Fibroblast of skin of left biceps (primary cell): ENCODE results near the gene NMNAT1.
"Not testable (repeated sequence)": the region's sequence is repeated elsewhere in the genome, so short reads cannot be mapped to it uniquely, and the experiment has no call there.

ENCODE experiments used
- DNase-seq, 2 experiments: peaks; one replicate each; pipeline ENCODE4 v3.0.0-alpha.2; 2013; ENCODE audit warnings: low read depth in 2 of 2

NMNAT1 gene

DNA sequence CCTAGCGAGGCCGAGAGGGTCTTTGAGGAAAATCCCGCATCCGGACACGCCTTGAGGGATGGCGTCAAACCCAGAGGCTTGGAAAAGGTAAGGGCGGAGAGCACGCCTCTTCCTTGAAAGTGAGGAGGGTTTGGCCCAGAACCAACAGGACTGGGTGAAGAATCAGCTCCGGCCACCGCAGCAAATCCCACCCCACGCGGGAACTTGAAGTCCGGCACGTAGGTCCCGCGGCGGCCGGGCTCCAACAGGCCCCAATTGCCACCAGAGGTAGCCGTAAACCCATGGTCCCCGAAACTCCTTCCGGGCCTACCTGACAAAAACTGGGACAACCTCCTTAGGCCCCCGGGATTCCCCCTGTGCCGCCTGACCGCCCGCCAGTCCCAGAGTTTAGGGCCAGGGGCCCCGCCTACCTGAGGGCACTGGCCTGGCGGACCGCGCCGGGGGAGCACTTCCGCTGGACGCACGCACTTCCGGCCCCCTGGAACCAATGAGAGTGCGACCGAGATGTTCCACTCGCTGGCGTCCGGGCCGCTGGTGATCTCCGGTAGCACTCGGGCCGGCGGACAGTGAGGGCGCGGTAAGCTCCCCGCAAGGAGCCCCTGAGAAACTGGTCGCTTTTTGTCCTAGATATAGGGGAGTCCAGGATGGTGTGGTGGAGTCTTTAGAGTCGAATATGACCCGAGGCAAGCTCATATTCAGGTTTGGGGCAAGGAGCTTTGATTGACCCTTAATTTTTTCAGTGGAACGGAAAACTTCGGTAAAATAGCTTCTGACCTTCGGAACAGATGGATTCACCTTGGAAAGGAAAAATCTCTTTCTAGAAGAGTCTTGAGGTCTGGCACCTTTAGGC lies at the start of gene NMNAT1, which contains the start of gene LZIC:
Gene NMNAT1, plus strand, starts transcription at position 537 of the 850 bp plus-strand sequence. CDS start 28,599 bp downstream, outside the sequence.
Gene LZIC, minus strand, starts transcription at position 453 of the 850 bp plus-strand sequence. CDS start 6,772 bp downstream, outside the sequence.
- peak; percentile 72 to 78 for DNase-seq

DNA sequence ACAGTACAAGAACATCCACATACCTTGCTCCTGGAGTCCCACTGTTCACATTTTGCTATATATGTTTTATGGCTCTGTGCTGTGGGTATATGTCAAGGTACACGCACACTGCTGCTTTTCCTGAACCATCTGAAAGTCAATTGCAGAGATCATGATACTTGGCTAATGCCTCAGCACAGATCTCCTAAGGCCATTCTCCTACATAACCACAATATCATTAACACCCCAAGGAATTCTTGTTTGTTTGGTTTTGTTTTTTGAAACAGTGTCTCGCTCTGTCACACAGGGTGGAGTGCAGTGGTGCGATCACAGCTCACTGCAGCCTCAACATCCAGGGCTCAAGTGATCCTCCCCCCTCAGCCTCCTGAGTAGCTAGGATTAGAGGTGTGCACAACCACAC lies 49.2 kb upstream of the NMNAT1 start:
- no peak for DNase-seq

DNA sequence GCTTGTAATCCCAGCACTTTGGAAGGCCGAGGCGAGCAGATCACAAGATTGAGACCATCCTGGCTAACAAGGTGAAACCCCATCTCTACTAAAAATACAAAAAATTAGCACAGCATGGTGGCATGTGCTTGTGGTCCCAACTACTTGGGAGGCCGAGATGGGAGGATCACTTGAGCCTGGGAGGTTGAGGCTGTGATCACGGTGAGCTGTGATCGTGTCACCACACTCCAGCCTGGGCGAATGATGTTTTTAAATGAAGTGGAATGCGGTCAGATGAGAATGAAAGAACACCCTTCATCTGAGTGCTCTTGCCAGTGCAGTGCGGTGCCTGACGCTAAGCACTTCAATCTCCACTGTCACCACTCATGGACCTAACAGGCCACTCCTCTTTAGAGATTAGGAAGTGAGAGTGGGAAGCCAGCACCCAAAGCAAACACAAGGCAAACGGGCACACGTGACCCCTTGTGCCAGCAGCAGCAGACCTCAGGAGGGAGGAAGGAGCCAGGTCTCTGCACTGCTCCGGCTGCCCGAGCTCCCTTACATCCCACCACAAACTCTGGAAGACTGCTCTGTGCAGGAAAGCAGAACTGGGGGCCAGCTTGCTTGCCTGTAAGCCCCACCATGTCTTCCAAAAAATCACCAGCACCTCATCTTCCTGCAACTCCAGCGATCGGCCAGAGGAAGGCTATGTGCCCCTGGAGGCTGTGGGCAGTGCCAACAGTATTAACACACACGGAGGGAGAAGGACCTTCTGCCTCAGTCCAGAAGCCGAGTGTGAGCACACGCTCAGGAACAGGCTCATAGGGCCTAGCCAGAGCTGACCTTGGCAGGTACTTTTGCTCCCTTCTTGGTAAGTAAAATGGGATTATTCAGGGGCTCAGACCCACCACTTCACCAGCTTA lies 42.9 kb upstream of the NMNAT1 start:
- no peak for DNase-seq

DNA sequence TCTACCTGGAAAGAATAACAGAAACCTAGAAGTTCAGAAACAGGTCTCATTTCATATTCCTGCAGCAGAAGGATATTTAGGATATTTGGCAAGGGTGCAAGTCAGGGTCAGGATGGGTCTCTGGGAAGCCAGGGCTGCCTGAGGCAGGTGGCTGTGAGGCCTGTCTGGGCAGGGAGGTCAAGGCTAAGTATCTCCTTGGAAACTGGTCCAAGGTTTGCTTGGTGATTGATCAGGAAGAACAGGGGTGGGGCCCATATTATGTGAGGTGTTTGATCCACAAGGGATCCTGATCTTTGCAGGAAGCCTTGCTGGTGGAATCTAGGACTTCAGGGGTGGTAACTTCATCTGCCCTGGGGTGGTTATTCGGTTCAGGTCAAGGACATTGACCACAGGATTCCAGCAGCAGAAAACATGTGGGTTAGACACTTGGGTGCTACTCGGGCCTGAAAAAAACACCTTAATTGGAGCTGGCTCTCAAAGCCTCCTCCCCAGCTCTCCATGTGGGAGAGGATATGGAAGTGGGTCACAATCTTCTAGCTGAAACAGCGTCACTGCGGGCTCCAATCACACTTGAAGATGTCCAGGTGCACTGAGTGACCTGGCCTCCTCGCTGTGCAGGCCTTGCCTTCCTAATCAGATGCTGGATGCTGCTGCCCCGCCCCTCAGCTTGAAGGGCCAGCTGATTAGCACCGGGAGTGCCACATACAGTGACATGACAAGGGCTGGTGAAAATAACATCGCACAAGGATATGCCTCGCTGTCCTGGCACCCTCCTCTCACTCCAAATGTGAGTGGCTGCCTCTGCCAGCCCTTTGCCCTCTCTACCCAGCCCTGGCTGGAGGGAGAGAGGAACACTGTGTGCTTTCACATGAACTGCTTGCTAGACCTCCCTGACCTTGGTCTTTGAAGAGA lies 41.9 kb upstream of the NMNAT1 start:
- no peak for DNase-seq

DNA sequence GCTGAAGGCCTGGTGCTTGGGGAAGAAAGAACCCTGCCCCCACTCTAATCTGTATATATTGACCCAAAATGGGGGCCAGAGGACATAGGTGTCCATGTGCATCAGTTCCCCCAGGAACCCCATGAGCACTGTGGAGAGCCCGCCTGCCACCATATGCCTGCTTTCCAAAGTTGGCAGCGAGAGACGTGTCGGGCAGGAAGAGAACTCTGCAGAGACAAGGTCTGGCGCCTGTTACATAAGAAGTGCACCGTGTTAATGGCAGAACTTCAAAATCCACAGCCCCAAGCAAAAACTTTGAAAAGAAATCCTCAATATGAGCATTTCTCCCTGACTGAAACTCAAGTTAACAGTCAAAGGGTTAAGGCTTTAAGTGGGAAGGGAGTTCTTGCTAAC lies 41.2 kb upstream of the NMNAT1 start:
- DNase-seq, result no peak

DNA sequence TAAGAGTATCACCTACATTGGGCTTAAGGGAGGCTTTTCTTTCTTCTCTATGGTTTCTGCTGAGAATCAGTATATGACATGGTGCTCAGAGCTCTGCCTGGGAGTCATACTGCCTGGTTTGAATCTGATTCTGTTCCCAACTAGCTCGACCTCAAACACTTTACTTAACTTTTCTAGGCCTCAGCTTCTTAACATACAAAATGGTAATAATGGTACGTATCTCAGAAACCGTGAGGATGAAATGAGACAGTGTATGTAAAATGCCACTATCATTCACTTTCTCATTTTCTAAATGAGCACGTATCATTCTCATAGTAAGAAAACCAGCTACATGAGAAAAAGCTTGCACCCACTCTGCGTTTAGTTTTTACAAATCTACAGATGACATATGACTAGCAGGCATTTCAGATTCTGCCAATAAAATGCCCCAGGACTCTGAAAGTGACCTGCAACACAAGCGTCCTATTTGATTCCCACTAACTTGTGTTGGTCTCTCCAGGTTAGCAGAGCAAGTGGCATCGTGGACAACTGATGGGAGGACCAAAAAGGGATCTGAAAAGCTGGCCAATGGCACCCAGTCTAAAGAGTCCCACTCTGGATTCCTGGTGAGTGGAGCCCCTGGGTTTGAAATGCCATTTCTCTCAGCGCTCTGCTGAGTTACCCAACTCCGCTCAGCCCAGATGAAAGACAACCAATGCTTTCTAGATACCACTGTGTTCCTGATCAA lies 39.3 kb upstream of the NMNAT1 start:
- DNase-seq, result no peak

DNA sequence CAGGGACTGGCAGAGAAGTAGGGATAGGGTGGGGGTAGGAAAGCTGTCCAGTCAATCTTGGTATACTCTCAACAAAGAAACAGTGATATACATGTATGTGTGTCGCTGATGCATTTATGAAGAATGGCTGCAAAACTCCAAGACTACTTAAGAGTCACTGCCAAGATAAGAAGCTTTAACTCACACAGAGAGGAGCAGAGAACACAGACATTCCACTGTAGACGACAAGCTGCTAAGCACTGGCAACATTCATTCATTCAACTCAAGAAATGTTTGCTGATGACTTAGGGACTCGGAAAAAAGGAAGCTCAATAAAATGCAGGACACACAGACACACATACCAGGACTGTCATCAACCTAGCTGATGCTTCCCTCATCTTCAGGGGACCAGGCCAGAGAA lies 38.7 kb upstream of the NMNAT1 start:
- DNase-seq, result no peak

DNA sequence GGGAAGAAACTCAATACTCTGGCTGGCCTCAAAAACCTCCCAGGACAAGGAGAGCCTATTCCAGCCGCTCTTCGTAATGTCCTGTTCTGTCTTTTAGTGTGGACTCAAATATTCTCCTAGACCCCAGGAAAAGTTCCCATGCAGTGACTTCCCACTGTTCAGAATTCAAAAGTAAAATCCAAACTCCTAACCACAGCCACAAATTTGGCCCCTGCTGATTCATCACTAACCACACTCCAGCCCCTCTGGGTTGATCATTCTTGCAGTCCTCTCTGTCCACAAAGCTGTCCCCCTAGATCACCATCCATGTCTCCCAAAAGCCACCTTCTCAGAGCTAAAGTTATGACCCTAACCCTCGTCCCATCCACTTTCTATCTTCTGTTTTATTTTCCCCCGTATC lies 38.3 kb upstream of the NMNAT1 start:
- DNase-seq, result no peak

DNA sequence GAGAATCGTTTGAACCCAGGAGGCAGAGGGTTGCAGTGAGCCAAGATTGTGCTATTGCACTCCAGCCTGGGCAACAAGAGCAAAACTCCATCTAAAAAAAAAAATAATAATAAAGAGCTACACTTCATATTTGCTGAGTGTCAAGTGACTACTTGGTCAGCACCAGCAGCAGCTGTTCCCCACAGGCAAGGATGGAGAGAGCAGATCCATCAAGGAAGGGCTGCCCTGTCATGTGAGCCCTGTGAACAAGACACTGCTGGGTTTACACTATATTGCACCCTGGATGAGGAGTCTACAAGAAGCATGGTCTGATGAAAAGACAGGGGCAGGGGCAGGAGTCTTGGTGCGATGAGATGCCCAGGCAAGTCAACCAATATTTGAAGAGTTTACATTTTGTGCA lies 36.8 kb upstream of the NMNAT1 start:
- DNase-seq, result no peak

DNA sequence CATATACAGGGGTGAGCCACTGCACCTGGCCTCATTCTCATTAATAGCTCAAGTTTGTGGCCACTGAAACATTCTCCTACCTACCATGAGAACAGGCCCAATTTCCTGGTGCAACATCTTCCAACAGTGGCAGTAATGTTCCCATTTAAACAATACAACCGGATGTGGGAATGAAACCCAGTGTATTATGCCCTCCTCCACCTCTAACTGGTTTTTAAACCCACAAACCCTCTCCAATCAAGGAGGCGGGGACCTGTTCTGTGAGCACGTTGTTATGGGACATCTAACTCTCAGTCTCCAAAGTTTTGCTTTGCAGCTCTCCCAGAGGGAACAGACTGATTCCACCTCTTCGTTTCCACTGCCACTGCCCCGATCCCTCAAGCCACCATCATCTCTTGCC lies 35.8 kb upstream of the NMNAT1 start:
- DNase-seq, result no peak

DNA sequence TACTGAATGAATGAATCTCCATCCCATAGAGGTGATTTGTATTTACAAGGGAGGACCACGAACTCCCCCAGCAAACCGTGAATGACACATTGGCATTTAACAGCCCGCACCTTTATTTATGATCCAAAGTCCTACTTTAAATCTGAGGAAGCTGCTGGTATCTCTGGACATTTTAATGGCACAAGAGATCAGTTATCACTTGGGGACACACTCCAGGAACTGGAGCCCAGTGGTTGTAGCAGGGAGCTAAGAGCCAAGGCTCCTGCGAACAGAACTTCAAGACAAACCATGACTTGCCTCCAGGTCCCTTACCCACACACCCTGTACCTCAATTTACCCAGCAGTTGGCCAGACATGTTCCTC lies 34.4 kb upstream of the NMNAT1 start:
- no peak for DNase-seq

DNA sequence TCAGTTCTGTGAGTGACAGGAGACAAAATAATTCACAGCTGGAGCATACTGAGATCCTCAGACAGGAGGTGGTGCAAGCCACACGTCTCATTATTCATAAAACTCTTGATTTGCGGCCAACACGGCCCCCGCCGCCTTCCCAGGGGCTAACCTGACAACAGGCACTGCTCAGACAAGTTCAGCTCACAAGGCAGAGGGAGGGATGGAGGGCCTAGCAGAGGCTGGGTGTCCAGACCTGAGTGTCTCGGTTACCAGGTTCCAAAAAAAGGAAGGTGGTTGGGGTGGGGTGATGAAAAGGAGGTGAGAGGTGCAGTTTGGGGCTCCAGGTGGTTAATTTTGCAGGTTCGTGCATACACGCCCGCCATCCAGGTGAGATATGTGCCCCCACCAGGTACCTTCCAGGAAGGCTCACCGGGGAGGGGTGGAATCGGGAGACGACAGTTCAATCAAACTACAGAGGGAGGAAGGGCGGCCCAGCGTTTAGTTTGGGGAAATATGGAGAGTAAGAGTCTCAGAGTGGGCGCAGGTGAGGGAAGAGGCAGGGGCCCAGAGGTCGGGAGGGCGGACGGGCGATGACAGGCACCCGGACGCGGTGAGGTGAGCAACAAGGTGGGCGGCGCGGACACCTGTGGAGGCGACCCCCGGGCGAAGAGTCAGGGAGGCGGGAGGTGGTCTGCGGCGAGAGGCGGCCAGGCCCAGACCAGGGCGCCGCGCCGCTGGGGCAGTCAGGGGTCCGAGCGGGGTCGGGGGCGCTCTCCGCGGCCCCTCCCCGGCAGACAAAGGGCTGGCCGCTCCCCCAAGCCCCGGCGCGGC lies 33.8 kb upstream of the NMNAT1 start:
- no peak for DNase-seq

DNA sequence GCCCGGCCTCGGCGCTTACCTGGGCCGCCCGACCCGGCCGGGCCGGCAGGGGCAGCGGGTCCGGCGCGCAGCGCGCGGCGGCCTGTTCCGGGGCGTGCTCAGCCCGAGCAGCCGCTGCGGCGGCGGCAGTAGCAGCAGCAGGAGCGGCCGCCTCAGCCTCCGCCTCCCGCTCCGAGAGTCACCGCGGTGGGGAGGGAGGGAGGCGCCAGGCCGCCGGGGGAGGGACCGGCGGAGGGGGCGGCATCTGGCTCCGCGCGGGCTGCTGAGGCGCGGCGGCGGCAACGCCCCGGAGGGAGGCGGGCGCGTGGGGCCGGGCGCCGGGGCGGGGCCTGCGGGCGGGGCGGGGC lies 33.2 kb upstream of the NMNAT1 start, which contains the start of gene CTNNBIP1:
Gene CTNNBIP1, minus strand, starts transcription at position 194 of the 347 bp plus-strand sequence. CDS start 38,205 bp downstream, outside the sequence.
- no peak for DNase-seq

DNA sequence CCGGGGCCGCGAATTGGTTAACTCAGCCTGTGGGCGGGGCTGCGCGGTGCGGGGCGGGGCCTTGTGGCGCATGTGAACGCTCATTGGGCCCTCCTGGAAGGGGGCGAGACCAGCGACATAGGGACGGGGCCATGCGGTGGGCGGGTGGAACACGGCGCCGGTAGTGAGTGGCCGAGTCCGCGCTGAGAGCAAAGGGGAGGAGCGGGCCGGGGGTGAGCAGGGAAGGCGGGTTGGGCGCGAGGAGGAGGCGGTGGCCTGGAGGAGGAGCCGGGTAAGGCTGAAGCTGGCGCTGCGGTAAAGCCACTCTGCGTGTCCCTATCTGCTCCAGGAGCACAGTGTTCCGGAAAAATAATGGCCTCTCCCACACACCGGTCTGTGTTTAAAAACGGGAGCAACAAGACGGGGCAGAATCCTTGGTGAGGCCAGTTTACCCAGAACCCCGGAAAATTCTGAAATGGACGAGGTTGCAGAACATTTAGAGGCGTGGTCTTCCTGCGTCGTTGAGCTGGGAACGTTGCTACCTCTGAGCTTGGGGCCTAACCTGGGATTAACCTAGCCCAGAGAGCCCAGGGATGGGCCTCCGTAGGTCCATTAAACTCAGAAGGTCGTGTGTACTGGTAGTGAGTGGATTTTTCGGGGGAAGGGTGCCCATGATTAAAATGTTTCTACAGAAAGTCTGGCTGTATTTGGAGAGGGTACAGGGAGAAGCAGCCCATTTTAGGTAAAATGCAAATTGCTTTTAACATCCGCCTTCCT lies 32.7 kb upstream of the NMNAT1 start:
- DNase-seq, result peak; percentile 96 to 97

DNA sequence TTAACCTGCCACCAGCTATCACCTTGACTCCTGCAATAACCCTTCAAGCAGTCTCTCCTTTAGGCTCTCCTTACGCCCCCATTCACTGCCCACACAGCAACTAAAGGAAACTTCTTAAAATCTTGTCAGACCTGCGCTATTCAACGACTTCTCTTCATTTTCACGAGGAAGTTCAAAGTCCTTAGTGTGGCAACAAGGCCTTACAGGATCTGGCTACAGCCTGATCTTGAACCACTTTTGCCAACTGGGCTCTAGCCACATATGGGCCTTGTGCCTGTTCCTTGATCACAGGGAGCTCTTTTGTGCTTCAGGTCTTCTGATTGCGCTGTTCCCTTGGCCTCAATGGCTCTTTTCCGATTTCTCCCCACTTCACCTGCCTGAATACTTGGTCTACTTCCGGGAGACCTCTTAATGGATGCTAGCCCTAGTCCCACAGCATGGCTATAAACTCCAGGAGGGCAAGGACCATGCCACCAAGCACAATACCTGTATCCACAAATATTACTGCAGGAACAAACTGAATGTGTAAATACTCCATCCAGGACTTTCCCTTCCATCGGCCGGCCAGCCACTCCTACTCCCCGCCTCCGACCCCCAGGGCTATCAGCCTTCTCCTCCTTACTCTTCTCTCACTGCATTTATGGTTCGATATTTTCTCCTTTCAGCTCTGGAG lies 30.9 kb upstream of the NMNAT1 start:
- DNase-seq, result no peak

DNA sequence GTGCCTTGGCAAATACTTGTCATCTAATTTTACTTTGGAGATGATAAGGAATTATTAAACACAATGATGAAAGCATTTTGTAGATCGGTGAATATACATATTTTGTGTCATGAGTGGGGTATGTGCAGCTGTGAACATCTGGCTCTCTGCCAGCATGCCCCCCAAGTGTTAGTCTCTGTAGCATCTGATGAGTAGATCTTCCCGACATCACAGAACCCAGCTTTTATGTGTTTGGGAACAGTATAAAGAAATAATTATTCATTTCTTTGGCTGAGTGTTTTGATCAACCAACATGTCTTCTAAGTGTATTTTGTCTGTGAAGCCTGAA lies 28.7 kb upstream of the NMNAT1 start:
- no peak for DNase-seq

DNA sequence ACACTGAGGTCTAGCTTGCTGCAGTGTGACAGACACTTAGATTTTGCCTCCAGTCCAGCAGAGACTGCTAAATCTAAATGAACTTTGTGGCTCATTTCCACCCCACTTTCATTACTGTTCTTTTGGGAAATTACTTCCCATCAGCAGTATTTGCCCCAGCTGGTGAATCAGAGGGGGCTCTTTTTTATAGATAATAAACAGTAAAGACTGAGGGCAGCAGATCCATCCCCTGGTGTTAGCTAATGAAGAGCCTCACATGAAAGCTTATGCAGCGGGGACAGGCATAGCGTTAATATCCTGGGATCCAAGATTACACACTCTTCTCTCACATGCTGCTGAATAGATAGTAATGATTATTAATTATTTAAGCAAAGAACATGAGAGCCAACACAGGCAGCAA lies 26.8 kb upstream of the NMNAT1 start:
- no peak for DNase-seq

DNA sequence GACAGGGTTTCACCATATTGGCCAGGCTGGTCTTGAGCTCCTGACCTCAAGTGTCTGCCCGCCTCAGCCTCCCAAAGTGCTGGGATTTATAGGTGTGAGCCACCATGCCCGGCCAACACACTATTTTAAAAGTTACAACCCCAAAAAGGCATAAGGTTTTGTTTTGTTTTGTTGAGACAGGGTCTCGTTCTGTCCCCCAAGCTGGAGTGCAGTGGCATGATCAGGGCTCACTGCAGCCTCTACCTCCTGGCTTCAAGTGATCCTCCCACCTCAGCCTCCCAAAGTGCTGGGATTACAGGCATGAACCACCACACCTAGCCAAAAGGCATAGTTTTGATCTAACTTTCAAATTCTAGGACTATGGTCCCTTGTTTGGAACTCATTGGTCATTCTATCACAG lies 25.8 kb upstream of the NMNAT1 start:
- not testable (repeated sequence) for DNase-seq

DNA sequence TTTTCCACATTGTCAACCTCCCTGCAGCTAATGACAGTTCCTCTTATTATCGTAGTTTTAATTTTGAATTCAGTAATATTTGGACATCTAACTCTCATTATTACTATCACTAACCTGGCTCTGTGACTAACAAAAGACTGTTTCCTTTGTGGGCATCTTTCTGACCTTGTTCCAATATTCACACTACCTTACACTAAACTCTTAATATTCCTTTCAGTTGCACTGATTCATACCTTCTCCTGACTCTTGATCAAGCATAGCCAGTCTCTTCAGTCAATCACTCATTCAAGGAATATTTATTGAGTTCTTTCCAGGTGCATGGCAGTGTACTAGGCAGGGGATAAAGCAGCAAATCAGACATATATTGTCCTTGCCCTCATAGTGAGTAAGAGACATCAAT lies 25.4 kb upstream of the NMNAT1 start:
- DNase-seq, result no peak
